ENCODE results near the gene ZNF559. TPM values are rescaled to one million over a fixed set of nuclear protein-coding genes. Genes with fewer than 3 reads are reported as not detected.

The ZNF559 gene
- total and polyA plus RNA-seq, 2 experiments from 2014 or later: 13.1 to 22.7 TPM

Other genes starting within 250 kb of the ZNF559 start
- not detected in 2 replicates for gene OR1M1, start 237.1 kb upstream of the ZNF559 start, total RNA-seq
- not detected in 2 replicates for gene OR1M1, start 237.1 kb upstream of the ZNF559 start, polyA plus RNA-seq
- gene OR7G2, start 216.7 kb upstream of the ZNF559 start, total RNA-seq: not detected in 2 replicates
- not detected in 2 replicates for gene OR7G2, start 216.7 kb upstream of the ZNF559 start, polyA plus RNA-seq
- not detected in 2 replicates for gene OR7G1, start 208.4 kb upstream of the ZNF559 start, total RNA-seq
- gene OR7G1, start 208.4 kb upstream of the ZNF559 start, polyA plus RNA-seq: not detected in 2 replicates
- gene OR7G3, start 197.2 kb upstream of the ZNF559 start, total RNA-seq: not detected in 2 replicates
- gene OR7G3, start 197.2 kb upstream of the ZNF559 start, polyA plus RNA-seq: not detected in 2 replicates
- 14.6 and 26.6 TPM in 2 replicates for gene ZNF317, start 183.8 kb upstream of the ZNF559 start, total RNA-seq
- 19.8 and 27.5 TPM in 2 replicates for gene ZNF317, start 183.8 kb upstream of the ZNF559 start, polyA plus RNA-seq
- gene OR7D2, start 145.2 kb upstream of the ZNF559 start, total RNA-seq: 0.57 and 0.80 TPM in 2 replicates
- gene OR7D2, start 145.2 kb upstream of the ZNF559 start, polyA plus RNA-seq: 0.17 and 0.34 TPM in 2 replicates
- not detected in 2 replicates for gene OR7D4, start 104.6 kb upstream of the ZNF559 start, total RNA-seq
- gene OR7D4, start 104.6 kb upstream of the ZNF559 start, polyA plus RNA-seq: not detected in 2 replicates
- not detected in 2 replicates for gene OR7E24, start 73.2 kb upstream of the ZNF559 start, total RNA-seq
- gene OR7E24, start 73.2 kb upstream of the ZNF559 start, polyA plus RNA-seq: not detected in 2 replicates
- gene ZNF699, start 14.3 kb upstream of the ZNF559 start, total RNA-seq: 8.0 and 9.8 TPM in 2 replicates
- 0.94 and 1.6 TPM in 2 replicates for gene ZNF699, start 14.3 kb upstream of the ZNF559 start, polyA plus RNA-seq
- gene ZNF177, start 38.8 kb downstream of the ZNF559 start, total RNA-seq: 5.2 and 5.5 TPM in 2 replicates
- 4.2 and 7.6 TPM in 2 replicates for gene ZNF177, start 38.8 kb downstream of the ZNF559 start, polyA plus RNA-seq
- gene ZNF266, start 111.4 kb downstream of the ZNF559 start, total RNA-seq: 21.6 and 28.7 TPM in 2 replicates
- 9.3 and 10.1 TPM in 2 replicates for gene ZNF266, start 111.4 kb downstream of the ZNF559 start, polyA plus RNA-seq
- gene ZNF560, start 174.4 kb downstream of the ZNF559 start, total RNA-seq: not detected in 2 replicates
- gene ZNF560, start 174.4 kb downstream of the ZNF559 start, polyA plus RNA-seq: not detected in 2 replicates
- gene ZNF426, start 214.5 kb downstream of the ZNF559 start, total RNA-seq: 15.0 and 20.2 TPM in 2 replicates
- gene ZNF426, start 214.5 kb downstream of the ZNF559 start, polyA plus RNA-seq: 10.4 and 14.0 TPM in 2 replicates

Measured in hepatocyte (in vitro differentiated cells).